GM10266 (cell line): ENCODE data around the gene AK5.
A peak's percentile ranks its signal among the peaks of the same experiment; 100 is the strongest.
"Not testable (repeated sequence)": the region's sequence is repeated elsewhere in the genome, so short reads cannot be mapped to it uniquely, and the experiment has no call there.

Experiments used
- DNase-seq: peaks from one replicate; pipeline ENCODE4 v3.0.0; 2012; ENCODE audit errors: extremely low spot score
- TF ChIP-seq, protein P1 (sequence below): IDR thresholded peaks from 2 replicates; pipeline ENCODE4 v1.5.1; 2012; ENCODE audit warnings: mild to moderate bottlenecking, low read depth; ENCODE audit not compliant: control insufficient read depth, insufficient read depth; ENCODE audit errors: missing control alignments

AK5 gene

DNA sequence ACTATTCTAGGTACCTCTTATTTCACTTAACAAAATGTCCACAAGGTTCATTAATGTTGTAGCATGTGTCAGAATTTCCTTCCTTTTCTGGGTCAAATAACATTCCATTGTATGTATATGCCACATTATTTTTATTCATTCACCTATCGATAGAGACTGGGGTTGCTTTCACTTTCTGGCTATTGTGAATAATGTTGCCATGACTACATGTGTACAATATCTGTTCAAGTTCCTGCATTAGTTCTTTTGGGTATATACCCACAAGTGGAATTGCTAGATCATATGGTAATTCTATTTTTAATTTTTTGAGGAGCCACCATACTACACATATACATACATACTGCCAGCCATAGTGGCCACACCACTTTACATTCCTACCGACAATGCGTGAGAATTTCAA, 242.2 kb downstream of the AK5 start:
- DNase-seq, result no peak
- TF ChIP-seq, protein P1, sequence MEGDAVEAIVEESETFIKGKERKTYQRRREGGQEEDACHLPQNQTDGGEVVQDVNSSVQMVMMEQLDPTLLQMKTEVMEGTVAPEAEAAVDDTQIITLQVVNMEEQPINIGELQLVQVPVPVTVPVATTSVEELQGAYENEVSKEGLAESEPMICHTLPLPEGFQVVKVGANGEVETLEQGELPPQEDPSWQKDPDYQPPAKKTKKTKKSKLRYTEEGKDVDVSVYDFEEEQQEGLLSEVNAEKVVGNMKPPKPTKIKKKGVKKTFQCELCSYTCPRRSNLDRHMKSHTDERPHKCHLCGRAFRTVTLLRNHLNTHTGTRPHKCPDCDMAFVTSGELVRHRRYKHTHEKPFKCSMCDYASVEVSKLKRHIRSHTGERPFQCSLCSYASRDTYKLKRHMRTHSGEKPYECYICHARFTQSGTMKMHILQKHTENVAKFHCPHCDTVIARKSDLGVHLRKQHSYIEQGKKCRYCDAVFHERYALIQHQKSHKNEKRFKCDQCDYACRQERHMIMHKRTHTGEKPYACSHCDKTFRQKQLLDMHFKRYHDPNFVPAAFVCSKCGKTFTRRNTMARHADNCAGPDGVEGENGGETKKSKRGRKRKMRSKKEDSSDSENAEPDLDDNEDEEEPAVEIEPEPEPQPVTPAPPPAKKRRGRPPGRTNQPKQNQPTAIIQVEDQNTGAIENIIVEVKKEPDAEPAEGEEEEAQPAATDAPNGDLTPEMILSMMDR, result no peak

DNA sequence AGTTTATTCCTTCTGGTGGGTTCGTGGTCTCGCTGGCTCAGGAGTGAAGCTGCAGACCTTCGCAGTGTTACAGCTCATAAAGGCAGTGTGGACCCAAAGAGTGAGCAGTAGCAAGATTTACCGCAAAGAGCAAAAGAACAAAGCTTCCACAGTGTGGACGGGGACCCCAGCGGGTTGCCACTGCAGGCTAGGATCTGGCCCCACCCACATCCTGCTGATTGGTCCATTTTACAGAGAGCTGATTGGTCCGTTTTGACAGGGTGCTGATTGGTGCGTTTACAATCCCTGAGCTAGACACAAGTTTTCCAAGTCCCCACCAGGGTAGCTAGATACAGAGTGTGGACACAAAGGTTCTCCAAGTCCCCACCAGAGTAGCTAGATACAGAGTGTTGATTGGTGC, 249.3 kb downstream of the AK5 start:
- DNase-seq, result not testable (repeated sequence)

DNA sequence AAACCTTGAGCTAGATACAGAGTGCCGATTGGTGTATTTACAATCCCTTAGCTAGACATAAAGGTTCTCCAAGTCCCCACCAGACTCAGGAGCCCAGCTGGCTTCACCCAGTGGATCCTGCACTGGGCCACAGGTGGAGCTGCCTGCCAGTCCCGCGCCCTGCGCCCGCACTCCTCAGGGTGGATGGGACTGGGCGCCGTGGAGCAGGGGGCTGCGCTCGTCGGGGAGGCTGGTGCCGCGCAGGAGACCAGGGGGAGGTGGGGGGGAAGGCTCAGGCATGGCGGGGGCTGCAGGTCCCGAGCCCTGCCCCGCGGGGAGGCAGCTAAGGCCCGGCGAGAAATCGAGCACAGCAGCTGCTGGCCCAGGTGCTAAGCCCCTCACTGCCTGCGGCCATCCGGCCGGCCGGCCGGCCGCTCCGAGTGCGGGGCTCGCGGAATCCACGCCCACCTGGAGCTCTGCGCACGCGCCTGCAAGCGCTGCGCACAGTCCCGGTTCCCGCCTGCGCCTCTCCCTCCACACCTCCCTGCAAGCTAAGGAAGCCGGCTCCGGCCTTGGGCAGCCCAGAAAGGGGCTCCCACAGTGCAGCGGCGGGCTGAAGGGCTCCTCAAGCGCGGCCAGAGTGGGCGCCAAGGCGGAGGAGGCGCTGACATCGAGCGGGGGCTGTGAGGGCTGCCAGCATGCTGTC, 249.9 kb downstream of the AK5 start:
- not testable (repeated sequence) for DNase-seq

DNA sequence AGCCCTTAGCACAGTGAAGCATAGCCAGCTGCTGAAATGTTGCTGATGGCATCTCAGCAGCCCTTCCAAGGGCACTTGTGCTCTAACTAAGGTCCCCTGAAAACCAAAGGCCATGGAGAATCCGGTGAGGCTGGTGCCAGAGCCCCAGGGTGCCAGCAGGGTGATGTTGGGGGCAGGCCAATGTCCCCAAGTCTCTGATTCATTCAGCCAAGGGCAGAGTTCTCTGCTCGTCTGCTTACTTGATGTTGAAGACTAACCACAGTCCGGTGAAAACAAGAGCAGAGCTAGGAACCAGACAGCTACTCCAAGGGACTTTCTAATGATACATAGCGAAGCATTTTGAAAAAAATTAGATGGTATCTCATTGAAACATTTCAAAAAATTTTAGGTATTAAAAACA, 250.8 kb downstream of the AK5 start:
- TF ChIP-seq, protein P1, result no peak
- no peak for DNase-seq

DNA sequence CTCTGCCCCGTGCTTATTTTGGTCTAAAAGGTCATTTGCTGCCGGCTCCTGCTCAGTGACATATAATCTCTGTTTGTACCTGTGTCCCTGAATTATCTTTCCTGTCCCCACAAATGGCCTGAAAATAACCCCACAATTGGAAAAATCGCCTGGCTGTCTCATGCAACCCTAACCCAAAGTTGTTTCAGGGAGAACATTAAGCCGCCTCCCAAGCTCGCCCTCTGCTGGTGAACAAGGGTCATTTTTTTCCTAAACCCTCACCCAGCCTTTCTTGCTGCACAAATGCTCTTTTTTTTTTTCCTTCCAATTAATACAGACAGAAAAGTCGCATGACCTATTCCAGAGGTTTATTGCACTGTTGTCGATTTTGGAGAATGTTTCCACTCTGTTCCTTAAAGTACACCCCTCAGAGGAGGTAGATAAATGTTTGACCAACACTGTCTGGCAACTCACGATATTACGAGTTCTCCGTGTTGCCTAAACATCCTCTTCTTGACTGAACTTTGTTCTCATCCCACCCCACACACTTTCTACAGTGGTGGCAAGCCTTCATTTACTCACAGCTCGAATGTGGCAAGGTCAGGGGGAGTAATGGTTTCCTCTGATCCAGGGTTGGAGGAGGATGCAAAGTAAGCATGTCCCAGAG, 252.0 kb downstream of the AK5 start:
- TF ChIP-seq, protein P1, result peak; percentile 76
- peak; percentile 73 for DNase-seq

DNA sequence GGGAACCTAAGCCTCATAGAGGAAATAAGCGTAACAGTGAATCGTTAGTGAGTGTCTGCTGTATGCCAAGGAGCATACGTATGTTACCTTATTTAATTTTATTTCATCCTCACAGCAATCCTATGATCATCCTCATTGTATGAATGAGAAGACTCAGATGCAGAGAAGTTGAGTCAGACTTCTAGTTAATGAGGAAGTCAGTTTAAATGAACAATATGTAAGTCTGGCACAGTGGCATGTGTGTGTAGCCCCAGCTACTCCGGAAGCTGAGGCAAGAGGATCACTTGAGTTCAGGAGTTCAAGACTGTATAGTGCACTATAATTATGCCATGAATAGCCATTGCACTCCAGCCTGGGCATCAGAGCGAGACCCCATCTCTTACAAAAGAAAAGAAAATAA, 252.6 kb downstream of the AK5 start:
- TF ChIP-seq, protein P1, result no peak
- DNase-seq, result no peak

DNA sequence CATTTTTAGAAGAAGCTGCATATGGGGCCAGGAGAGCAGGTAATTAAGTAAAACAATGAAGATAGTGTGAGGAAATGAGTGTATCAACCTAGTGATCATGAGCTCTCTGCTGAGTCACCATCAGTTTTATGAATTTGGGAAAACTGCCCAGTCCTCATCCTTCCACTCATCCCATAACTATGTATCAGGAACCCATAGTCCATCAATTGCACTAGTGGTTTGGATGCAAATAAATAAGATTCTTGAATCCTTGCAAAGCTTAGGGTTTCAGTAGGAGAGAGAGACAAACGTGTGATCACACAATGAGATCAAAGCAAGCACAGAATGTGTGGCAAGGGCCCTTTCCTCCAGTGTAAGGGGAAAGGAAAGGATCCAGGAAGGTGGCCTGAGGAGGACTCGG, 255.0 kb downstream of the AK5 start:
- TF ChIP-seq, protein P1, result no peak
- DNase-seq, result no peak

DNA sequence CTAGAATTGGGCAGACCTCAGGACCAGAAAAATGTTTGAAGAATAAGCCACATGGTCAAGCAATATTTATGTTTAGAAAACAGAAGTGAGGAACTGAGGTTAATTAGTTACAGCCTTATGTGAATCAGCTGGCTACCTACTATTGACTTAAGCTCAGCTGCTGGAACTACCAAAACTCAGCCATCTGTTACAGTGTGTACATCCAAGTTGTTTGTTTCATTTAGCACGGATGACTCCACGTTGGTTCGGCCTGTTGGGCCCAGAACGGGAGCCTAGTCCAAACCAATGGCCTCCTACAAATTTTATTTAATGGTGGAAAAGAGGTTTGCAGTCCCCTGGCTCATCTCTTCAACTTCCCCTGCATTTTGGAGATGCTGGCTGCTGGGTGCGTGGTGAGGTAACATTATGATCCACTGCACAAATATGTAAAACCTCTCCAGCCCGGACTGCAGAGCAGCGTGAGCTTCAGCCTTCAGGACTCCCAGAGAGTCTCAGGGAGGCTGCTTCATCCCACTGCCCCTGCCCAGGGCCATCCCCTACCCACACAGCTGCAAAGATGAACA, 257.2 kb downstream of the AK5 start:
- TF ChIP-seq, protein P1, result no peak
- no peak for DNase-seq
